AG10803 (cell line): Measurements from ENCODE around the gene FAM120B.

Experiments used
- DNase-seq: peaks from one replicate; pipeline ENCODE4 v3.0.0; 2010; ENCODE audit warnings: low read depth
- H3K4me3 ChIP-seq: 2 replicates; pipeline ENCODE4 v1.5.1; 2011; ENCODE audit warnings: mild to moderate bottlenecking, low read length, control low read depth
- CTCF ChIP-seq: conservative IDR thresholded peaks from 2 replicates; pipeline ENCODE4 v1.5.1; 2011; ENCODE audit warnings: mild to moderate bottlenecking, low read length, control low read depth, inconsistent platforms

The FAM120B gene

GRCh38 chr6:170438402-170438753 lies 131.8 kb downstream of the FAM120B start:
- DNase-seq = peak; percentile 98
- TF ChIP-seq CTCF = no peak
- H3K4me3 ChIP-seq = peak overlapping the region; percentile 46

- no peak for TF ChIP-seq CTCF
- no peak overlapping the region for H3K4me3 ChIP-seq
- DNase-seq = no peak
Observed at GRCh38 chr6:170438861-170439260, 132.3 kb downstream of the FAM120B start.

GRCh38 chr6:170439366-170440361 lies 133.1 kb downstream of the FAM120B start:
- no peak overlapping the region for H3K4me3 ChIP-seq
- no peak for DNase-seq
- no peak for TF ChIP-seq CTCF

- TF ChIP-seq CTCF = no peak
- H3K4me3 ChIP-seq = no peak overlapping the region
- no peak for DNase-seq
Observed at GRCh38 chr6:170440437-170440836, 133.9 kb downstream of the FAM120B start.

GRCh38 chr6:170441316-170441715 lies 134.8 kb downstream of the FAM120B start:
- no peak for TF ChIP-seq CTCF
- no peak for DNase-seq
- H3K4me3 ChIP-seq = no peak overlapping the region

GRCh38 chr6:170442596-170442995 lies 136.0 kb downstream of the FAM120B start:
- TF ChIP-seq CTCF = no peak
- H3K4me3 ChIP-seq = no peak overlapping the region
- no peak for DNase-seq

GRCh38 chr6:170443151-170443662 lies 136.6 kb downstream of the FAM120B start:
- TF ChIP-seq CTCF = no peak
- H3K4me3 ChIP-seq = no peak overlapping the region
- DNase-seq = no peak
